ENCODE measurements around the gene SCMH1.

Gene SCMH1

DNA sequence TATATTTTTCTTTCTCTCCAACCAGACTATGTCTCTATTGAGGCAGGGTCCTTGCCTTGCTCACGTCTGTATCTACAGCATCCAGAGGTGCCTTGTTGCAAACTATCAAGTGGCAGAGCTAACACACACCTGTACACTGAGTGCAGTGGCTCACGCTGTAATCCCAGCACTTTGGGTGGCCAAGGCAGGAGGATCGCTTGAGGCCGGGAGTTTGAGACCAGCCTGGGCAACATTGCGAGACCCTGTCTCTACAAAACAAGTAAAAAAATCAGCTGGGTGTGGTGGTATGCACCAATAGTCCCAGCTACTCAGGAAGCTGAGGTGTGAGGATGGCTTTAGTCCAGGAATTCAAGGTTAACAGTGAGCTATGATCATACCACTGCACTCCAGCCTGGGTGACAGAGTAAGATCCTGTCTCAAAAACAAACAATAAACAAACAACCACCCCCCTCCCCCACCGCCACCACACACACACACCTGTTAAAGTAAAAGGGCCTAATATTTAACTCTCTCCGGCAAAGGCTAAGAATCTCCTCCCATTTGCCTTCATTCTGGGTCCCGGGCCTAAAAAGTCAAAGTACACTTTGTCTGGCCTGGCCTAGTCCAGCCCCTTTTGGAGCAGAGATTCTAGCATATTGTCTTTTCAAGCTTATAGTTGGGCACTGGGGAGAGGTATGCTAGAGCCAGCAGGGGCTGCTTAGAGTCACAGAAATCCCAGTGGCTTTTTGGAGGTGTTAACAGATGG is 211.1 kb downstream of the SCMH1 start:
- TF ChIP-seq GATA2 (IDR thresholded peaks at IDR 0.05; ENCODE audit: low read depth, low read length): no peak
- no peak for TF ChIP-seq GATA3 (IDR thresholded peaks at IDR 0.05; ENCODE audit: low read depth, low read length)

DNA sequence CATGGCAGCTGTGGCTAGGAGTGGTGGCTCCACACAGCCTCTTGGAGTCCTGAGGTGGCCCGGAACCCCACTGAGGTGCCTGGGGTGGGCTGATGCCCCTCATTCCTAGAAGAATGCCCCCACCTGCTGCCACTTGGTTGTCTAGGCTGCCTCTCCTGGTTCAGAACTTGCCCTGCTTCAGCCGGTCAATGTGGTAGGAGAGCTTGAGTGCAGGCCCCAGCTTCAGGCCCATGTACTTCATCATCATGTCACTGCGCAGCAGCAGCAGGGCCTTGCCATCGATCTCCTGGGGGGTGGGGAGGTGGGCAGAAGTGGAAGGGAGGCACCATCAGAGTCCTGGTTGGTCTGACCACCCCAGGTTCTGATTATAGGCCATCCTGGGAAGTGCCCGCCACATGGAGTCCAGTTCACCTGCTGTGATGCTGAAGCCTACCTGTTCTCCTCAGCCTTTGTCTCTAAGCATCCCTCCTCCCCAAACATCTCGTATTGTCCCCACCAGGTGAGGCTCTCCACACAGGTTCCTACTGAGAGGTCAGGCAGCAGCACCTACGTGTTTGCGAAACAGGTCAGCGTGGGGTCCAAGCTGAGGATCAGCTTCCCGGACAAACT is 214.0 kb downstream of the SCMH1 start:
- no peak for TF ChIP-seq GATA2 (IDR thresholded peaks at IDR 0.05; ENCODE audit: low read depth, low read length)
- TF ChIP-seq GATA3 (IDR thresholded peaks at IDR 0.05; ENCODE audit: low read depth, low read length): no peak

DNA sequence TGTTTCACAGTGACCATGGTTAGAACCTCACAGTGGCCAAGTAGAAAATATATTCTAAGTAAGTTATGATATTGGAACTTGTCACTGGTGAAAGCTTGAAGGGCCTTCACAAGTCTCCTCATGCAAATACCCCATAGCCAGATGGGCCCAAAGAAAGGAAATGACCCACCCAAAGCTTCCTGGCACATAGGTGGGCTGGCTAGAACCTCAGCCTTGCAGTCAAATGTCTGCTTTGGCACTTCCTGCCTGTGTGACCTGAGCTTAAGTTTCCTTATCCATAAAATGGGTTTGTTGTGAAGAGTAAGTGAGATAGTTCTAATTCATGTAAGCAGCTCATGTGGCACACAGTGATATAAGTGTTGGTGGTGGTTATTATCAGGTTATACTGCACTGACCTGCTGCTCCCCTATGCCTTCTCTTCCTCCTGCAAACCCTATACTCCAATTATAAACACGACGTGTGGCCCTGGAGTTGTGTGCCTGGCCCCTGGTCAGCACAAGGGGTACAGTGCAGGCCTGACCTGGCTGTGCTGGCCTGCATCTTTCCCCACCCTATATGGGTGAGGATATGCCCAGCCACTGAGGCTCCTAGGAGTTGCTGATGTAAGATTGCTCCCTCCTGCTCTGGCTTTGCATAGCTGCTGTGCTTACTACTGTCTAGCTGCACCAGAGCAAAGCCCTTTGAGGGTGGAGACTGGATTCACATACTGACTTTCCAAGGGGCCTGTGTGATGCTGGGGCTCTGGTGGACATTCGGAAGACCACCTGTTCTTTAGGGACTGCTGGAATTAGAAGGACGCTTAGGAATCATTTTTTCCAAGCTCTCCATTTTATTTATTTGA is 215.9 kb downstream of the SCMH1 start:
- no peak for TF ChIP-seq GATA3 (IDR thresholded peaks at IDR 0.05; ENCODE audit: low read depth, low read length)

DNA sequence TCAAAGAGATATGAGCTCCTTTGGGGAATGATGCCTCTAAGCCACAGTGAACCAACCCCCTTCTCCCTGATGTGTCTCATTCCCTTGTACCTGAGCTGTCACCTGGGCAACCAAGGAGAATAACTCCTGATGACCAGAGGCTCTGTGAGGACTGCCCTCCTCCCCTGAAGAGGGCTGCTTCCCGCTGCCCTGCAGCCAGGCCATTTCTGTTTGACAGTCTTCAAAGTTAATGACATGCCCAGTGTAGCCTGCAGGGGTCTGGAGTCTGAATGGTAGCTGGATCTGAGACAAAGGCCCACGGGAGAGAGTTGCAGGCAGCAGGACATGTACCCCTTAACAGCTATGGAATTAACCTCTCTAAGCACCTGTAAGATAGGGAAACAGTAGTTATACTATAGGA is 217.2 kb downstream of the SCMH1 start:
- no peak for TF ChIP-seq GATA2 (IDR thresholded peaks at IDR 0.05; ENCODE audit: low read depth, low read length)
- TF ChIP-seq GATA3 (IDR thresholded peaks at IDR 0.05; ENCODE audit: low read depth, low read length): no peak

DNA sequence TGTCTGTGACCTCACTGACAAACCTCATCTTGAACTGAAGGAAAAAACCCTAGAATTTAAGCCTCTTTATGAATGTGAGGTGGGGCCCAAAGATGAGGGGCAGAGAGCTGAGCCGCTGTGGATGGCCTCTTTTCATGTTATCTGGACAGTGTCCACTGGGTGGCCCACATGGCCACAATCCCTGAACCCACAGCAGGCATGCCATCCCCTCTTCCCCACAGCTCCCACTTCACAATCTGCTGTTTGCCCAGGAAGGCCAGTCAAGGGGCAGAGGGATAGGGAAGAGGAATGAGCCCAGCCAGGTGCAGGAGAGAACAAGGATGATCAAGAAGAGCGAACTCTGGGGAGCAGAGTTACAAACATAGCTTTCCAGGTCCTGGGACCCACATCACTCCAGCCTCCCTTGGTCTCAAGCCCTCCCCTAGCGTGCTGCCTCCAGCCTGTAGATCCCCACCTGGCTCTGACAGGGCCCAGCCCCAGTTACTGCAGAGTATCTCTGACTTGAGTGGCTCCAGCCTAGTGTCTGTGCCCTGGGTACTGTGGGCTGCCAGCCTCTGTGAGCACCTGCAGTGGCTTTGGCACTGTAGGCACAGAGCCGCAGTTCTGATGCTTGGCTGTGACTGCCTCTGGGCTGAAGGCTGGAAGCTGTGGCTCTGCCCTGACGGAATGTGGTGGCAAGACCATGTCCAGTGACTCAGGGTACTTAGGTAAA is 218.7 kb downstream of the SCMH1 start:
- TF ChIP-seq GATA3 (IDR thresholded peaks at IDR 0.05; ENCODE audit: low read depth, low read length) (no peak), GATA2 (IDR thresholded peaks at IDR 0.05; ENCODE audit: low read depth, low read length) (no peak)

DNA sequence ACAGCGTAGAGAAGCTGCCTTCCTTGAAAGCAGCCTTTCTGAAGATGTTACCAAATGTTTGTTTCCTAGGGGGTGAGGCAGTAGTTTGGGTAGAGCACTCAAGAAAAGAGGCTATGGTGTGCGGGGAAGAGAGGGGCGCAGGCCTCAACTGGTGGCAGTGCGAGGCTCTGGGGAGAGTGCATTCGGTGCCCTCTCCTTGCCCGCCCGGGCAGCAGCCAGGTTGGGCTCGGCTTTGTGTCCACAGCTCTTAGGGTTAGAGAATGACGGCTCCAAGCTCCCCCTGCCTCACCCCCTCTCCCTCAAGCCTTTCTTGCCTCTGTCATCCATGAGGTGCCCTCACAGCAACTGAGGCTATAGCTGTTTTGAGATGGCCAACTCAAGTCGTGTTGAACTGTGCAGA is 219.7 kb downstream of the SCMH1 start:
- no peak for TF ChIP-seq GATA2 (IDR thresholded peaks at IDR 0.05; ENCODE audit: low read depth, low read length)
- TF ChIP-seq GATA3 (IDR thresholded peaks at IDR 0.05; ENCODE audit: low read depth, low read length): no peak

DNA sequence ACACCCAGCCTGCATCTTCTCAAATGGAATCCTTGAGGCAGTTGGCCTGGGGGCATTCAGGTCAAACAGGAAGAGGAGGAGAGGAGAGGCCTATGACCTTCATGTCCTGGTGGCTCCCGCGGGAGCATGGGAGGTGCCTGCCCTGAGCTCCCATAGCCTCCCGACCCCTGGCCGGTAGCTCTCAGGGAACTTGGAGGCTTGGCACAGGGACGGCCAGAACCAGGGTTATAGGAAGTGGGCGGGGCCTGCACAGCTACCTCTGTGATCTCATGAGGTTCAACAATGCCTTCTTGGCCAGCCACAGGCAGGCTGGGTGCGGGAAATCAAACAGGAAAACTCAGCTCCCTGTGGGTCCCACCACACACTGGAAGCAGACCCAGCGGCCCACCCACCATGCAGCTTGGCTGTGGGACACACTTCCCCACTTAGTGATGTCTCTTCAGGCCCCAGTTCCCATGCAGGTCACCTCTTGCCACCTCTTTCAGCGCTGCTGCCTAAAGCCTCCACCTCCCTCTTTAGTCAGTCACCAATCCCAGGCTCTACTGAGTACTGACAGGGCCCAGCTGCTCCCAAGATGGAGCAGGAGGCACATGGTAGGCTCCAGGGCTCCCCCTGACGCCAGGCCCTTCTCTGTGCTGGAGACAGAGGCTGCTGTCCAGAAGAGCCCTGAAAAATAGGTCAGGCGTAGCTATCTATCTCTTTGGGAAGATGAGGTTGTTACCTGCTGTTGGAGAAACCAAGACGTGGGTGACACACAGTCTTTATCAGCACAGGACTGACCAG is 220.4 kb downstream of the SCMH1 start, which contains the start of gene SLFNL1:
Gene SLFNL1, minus strand, starts transcription at position 200 of the 783 bp plus-strand sequence. CDS start 1,065 bp downstream, outside the sequence.
- TF ChIP-seq GATA3 (IDR thresholded peaks at IDR 0.05; ENCODE audit: low read depth, low read length) (no peak), GATA2 (IDR thresholded peaks at IDR 0.05; ENCODE audit: low read depth, low read length) (no peak)

DNA sequence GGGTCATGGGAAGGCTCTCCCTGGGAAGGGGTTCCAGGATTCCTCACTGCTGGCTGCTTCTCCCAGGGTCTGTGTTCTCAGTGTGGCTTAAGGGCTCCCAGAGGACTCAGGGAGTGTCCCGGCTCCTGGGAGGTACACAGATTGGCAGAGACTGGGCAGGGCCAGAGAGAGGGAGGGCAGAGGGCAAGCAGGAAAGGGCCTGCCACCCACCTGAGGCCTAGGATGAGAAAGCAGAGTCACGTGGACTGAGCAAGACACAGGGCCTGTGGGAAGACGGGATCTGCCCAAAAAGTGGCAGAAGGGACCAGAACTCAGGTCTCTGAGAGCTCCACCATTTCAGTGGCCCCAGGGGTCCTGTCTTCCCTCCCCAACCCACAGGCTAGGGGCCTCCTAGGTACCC is 221.5 kb downstream of the SCMH1 start:
- TF ChIP-seq GATA2 (IDR thresholded peaks at IDR 0.05; ENCODE audit: low read depth, low read length) (no peak), GATA3 (IDR thresholded peaks at IDR 0.05; ENCODE audit: low read depth, low read length) (no peak)

DNA sequence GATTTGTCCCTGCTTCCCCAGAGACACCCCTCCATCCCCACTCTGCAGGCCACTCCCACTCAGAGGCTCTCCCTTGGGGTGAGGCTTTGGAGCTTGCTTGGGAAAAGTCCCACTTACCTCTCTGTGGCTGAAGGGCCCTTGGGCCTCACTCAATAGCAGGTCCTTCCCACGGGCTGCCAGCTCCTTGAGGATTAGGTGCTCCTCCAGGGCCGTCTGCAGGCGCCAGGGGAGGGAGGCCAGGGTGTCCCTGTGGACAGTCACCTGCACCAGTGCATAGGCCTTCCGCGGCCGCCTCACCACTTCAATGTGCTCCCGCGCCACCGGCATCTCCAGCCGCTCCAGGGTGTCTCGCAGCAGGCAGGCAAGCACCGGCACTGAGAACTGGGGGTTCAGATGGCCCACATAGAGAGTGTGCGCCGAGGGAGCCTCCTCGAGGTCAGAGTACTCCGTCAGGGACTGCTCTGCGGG is 222.0 kb downstream of the SCMH1 start:
- no peak for TF ChIP-seq GATA2 (IDR thresholded peaks at IDR 0.05; ENCODE audit: low read depth, low read length)
- TF ChIP-seq GATA3 (IDR thresholded peaks at IDR 0.05; ENCODE audit: low read depth, low read length): no peak

DNA sequence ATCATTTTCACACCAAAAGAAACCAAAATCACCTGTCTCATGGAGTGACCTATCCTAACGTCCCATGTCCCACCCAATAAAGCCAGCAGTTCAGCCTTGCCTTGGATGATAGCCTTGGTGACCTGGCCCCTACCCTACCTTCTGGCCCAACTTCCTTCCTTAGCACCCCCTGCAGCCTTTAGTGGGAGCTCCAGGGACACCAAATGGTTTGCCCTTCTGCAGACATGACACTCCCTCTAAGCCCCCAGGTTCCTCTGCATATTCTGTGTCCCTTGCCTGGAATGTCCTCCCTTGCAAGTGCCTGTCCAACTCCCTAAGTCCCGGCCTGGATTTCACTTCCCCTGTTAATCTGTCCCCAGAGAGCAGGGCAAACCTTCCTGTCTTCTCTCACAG is 222.8 kb downstream of the SCMH1 start:
- no peak for TF ChIP-seq GATA2 (IDR thresholded peaks at IDR 0.05; ENCODE audit: low read depth, low read length)

DNA sequence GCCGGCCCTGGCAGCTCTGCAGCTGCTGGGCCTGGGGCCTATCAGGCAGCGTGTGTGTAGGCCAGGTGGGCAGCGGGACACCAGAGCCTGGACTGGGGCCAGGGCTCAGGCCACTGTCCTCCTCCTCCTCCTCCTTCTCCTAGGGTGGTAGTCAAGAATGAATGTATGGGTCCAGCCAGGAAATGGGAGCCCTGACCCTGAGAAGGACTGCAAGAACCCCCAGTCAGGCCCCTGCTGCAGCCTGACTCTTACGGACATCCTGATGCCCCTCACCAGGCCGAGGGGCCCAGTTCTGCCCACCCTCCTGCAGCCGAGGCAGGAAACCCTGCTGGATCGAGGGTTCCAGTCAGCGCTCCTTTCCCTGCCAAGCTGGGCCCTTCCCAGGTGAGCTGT is 224.1 kb downstream of the SCMH1 start:
- no peak for TF ChIP-seq GATA2 (IDR thresholded peaks at IDR 0.05; ENCODE audit: low read depth, low read length)
- TF ChIP-seq GATA3 (IDR thresholded peaks at IDR 0.05; ENCODE audit: low read depth, low read length): no peak

DNA sequence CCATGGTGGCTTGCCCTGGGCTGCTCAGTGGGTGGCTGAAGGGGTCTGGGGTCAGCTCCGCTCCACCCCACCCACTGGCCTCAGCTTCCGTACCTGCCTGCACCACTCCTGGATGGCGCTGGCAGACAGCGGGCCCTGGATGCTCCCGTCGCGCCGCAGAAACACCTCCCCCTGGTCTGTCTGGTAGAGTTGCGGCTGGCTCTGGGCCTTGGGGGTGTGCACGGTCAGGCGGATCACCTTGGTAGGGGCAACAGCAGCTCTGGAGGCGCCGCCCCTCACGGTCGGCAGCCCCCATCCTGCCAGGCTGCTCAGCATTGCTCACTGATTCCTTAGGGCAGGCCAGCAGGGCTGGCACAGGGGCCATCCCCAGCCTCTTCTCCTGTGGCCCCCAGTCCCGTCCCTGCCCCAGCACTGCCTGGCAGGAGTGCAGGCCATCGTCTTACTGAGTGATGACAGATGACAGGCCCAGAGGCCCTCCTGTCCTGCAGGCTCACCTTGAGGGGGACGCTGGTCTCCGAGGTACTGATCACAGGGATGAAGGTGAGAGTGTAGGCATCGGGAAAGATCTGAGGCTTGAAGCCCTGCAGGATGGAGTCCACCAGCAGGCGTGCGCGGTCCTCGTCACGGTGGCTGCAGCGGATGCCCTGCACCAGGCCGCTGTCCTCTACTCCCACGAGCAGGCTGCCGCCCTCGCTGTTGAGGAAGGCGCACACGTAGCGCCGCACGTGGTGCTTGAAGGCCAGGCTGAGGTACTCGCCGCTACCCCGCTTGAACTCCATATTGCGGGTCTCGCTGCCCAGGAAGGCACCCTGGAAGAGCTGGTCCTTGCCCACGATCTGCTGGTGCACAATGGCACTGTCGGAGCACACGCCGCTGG is 224.7 kb downstream of the SCMH1 start:
- TF ChIP-seq GATA3 (IDR thresholded peaks at IDR 0.05; ENCODE audit: low read depth, low read length) (no peak), GATA2 (IDR thresholded peaks at IDR 0.05; ENCODE audit: low read depth, low read length) (no peak)

All from SH-SY5Y (cell line).